AG09319 (cell line): Measurements from ENCODE around the gene SYNE2.
"Not testable (repeated sequence)": the region's sequence is repeated elsewhere in the genome, so short reads cannot be mapped to it uniquely, and the experiment has no call there.

Experiments
- DNase-seq: peaks from one replicate; pipeline ENCODE4 v3.0.0-alpha.2; 2010; ENCODE audit warnings: low read depth; ENCODE audit errors: extremely low read depth
- TF ChIP-seq, protein P1 (sequence below): IDR thresholded peaks from 2 replicates; pipeline ENCODE4 v1.5.1; 2011; ENCODE audit warnings: low read depth, mild to moderate bottlenecking, inconsistent platforms, low read length, moderate library complexity

Gene SYNE2

DNA sequence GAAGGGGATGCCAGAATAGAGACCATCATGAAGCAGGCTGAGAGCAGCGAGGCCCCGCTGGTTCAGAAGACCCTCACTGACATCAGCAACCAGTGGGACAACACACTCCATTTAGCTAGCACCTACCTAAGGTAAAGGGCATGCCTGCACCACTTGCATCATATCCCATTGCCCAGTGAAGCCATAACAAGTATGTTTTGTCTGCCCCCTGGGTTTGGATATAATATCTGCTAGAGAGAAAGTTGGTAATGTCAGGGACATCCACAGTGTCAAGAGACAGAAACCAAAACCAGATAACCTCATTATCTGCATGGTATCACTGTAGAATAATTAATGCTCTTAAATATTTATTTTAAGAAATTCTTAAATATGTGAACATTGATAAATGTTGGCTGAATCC is 173.8 kb downstream of the SYNE2 start:
- TF ChIP-seq, protein P1, sequence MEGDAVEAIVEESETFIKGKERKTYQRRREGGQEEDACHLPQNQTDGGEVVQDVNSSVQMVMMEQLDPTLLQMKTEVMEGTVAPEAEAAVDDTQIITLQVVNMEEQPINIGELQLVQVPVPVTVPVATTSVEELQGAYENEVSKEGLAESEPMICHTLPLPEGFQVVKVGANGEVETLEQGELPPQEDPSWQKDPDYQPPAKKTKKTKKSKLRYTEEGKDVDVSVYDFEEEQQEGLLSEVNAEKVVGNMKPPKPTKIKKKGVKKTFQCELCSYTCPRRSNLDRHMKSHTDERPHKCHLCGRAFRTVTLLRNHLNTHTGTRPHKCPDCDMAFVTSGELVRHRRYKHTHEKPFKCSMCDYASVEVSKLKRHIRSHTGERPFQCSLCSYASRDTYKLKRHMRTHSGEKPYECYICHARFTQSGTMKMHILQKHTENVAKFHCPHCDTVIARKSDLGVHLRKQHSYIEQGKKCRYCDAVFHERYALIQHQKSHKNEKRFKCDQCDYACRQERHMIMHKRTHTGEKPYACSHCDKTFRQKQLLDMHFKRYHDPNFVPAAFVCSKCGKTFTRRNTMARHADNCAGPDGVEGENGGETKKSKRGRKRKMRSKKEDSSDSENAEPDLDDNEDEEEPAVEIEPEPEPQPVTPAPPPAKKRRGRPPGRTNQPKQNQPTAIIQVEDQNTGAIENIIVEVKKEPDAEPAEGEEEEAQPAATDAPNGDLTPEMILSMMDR, result no peak
- DNase-seq, result no peak

DNA sequence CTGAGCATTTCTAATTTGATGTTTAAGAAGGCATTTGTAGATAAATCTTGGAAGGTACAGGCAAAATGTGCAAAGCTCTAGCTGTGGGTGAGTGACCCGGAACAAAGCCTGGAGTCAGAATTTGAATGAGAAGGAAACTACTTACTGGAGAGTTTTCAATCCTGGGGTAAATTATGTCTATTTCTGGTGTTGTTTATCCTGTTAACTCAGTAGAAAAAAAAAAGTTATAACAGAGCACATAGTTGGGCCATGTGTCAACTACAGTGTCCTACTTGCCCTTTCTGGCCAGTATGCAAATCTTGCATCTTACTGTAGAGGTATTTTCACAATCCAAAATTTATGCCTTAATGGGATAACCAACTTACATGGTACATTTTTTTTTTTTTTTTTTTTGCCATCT is 182.3 kb downstream of the SYNE2 start:
- TF ChIP-seq, protein P1, result no peak
- DNase-seq, result peak; percentile 12

DNA sequence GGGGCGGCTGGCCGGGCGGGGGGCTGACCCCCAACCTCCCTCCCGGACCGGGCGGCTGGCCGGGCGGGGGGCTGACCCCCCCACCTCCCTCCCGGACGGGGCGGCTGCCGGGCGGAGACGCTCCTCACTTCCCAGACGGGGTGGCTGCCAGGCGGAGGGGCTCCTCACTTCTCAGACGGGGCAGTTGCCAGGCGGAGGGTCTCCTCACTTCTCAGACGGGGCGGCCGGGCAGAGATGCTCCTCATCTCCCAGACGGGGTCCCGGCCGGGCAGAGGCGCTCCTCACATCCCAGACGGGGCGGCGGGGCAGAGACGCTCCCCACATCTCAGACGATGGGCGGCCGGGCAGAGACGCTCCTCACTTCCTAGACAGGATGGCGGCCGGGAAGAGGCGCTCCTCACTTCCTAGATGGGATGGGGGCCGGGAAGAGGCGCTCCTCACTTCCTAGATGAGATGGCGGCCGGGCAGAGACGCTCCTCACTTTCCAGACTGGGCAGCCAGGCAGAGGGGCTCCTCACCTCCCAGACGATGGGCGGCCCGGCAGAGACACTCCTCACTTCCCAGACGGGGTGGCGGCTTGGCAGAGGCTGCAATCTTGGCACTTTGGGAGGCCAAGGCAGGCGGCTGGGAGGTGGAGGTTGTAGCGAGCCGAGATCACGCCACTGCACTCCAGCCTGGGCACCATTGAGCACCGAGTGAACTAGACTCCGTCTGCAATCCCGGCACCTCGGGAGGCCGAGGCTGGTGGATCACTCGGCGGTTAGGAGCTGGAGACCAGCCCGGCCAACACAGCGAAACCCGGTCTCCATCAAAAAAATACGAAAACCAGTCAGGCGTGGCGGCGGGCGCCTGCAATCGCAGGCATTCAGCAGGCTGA is 185.3 kb downstream of the SYNE2 start:
- not testable (repeated sequence) for DNase-seq

DNA sequence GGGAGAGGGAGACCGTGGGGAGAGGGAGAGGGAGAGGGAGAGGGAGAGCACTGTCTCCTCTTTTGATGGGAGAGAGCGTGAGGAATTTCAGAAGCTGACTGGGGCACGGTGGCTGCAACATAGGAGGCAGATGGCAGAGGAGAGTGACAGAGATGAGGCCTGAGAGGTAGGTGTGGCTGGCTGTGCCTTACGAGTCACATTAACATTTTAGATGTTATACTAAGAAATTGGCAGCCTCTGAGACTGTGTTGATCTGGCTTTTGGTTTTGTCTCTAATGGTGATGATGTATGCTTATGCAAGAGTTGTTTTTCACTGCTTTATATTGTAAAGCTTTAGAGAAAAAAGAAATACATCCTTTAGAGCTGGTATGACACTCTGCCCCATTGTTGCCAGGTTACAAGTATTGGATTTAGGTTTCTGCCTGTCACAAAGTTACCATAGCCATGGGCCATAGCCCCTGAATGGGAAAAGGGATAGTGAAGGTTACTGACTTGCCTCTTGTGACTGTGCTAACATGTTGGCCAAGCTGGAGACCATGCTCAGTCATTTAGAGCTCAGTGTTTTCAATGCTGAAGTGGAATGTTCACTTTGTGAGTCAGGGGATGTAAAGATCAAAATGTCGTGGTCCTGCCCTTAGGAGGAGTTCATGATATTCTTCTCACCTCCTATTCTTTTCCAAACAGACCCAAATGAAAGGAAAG is 186.2 kb downstream of the SYNE2 start:
- TF ChIP-seq, protein P1, result no peak

DNA sequence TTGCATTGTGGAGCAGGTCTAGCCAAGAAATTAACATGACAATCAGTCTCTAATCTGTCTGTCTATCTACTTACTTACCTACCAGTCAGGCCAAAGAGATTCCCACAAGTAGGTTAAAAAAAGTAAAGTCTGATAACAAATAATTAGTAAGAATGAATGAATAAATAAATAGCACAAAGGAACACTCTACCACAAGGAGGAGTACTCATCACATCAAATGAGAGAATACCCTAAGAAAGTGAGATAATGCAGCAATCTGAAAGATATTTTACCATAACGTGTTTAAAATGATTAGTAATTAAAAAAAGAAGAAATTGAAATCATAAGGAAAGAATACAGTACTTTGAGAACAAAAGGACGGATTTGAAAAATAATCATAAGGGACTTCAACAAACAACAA is 187.2 kb downstream of the SYNE2 start:
- TF ChIP-seq, protein P1, result peak; percentile 37
- DNase-seq, result no peak

More for the DNA sequence above, 186.2 kb downstream of the SYNE2 start:
- no peak for DNase-seq

DNA sequence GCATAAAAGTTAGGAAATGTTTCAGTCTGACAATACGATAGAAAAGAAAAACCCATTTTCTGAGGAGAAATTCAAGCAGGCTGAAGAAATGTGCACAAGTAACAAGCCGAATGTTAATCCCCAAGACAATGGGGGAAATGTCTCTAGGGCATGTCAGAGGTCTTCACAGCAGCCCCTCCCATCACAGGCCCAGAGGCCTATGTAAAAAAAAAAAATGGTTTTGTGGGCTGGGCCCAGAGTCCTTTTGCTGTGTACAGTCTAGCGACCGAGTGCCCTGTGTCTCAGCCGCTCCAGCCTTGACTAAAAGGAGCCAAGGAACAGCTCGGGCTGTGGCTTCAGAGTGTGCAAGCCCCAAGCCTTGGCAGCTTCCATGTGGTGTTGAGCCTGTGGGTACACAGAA is 190.5 kb downstream of the SYNE2 start:
- DNase-seq, result not testable (repeated sequence)

DNA sequence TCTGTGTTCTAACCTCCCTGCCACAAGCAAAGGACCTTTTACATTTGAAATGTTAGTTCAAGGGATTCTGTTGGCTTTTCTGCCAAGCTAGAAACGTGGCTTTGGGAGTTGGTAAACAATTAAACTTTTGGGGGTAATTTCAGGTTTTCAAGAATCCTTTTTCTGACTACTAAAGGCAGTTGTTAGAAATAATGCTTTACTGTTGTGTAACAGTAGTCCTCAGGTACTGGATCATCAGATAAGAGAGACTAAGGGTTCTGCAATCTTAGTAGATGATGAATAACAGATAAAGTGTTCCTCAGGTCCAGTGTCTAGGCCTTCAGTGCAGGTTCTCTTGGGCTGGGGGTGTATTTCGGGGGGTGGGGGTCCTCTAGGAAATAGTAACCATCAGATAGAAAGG is 192.3 kb downstream of the SYNE2 start:
- DNase-seq, result no peak
- TF ChIP-seq, protein P1, result no peak

DNA sequence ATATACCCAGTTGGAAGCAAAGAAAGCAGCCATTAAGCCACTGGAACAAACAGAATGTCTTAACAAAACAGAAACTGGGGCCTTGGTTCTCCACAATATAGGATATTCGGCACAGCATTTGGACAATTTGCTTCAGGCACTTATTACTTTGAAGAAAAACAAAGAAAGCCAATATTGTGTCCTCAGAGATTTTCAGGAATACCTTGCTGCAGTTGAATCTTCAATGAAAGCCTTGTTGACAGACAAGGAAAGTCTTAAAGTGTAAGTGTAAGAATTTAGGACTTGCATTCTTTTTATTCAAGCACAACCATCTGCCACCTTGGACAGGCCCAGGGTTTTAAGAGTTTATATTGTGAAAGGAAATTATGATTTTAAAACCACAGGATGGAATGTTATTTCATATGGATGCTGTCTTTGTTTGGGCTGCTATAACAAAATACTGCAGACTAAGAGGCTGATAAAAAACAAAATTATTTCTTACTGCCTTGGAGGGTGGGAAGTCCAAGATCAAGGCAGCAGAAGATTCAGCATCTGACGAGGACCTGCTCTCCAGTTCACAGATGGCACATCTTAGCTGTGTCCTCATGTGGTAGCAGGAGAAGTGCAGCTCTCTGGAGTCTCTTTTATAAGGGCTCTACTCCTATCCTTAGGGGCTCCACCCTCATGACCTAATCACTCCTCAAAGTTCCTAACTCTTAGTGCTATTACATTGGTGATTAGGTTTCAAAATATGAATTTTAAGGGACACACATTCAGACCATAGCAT is 197.0 kb downstream of the SYNE2 start:
- TF ChIP-seq, protein P1, result no peak
- DNase-seq, result no peak
